PC-9 (cell line): Measurements from ENCODE around the gene CCDC3.

ENCODE experiments used
- EZH2 ChIP-seq: fragments of 200-600 bp; sonication (generic); IDR thresholded peaks from 2 replicates; pipeline ENCODE4 v1.8.0; 2017; ENCODE audit warnings: antibody characterized with exemption, low read depth
- TF ChIP-seq, protein P1 (sequence below): fragments of 200-600 bp; sonication (generic); conservative IDR thresholded peaks from 2 replicates; pipeline ENCODE4 v1.6.1; 2017; ENCODE audit warnings: mixed run types, antibody characterized with exemption, mild to moderate bottlenecking, moderate library complexity

- TF ChIP-seq, protein P1, sequence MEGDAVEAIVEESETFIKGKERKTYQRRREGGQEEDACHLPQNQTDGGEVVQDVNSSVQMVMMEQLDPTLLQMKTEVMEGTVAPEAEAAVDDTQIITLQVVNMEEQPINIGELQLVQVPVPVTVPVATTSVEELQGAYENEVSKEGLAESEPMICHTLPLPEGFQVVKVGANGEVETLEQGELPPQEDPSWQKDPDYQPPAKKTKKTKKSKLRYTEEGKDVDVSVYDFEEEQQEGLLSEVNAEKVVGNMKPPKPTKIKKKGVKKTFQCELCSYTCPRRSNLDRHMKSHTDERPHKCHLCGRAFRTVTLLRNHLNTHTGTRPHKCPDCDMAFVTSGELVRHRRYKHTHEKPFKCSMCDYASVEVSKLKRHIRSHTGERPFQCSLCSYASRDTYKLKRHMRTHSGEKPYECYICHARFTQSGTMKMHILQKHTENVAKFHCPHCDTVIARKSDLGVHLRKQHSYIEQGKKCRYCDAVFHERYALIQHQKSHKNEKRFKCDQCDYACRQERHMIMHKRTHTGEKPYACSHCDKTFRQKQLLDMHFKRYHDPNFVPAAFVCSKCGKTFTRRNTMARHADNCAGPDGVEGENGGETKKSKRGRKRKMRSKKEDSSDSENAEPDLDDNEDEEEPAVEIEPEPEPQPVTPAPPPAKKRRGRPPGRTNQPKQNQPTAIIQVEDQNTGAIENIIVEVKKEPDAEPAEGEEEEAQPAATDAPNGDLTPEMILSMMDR, result no peak
- no peak for TF ChIP-seq EZH2
Measured at GRCh38 chr10:13000431-13000830, 1.1 kb downstream of the CCDC3 start.
